ENCODE measurements around the gene PAK4.

Gene PAK4

GRCh38 chr19:39187552-39187943 is 62.0 kb downstream of the PAK4 start:
- Histone ChIP-seq H3K27me3 (ENCODE audit: insufficient read depth, insufficient read length) (no peaks in the 10 kb centered on the region), H3K9me3 (ENCODE audit: insufficient read depth, low read length) (no peaks in the 10 kb centered on the region), H3K9ac (ENCODE audit: insufficient read length, low read depth) (no peak overlapping the region), H3K4me3 (ENCODE audit: insufficient read length, low read depth) (no peak overlapping the region), H3K4me1 (ENCODE audit: insufficient read depth, insufficient read length) (no peaks in the 10 kb centered on the region), H3K36me3 (ENCODE audit: insufficient read depth, insufficient read length, low read length) (peaks cover 4% of the 10 kb centered on the region)
- DNase-seq (ENCODE audit: low read depth, low spot score) = no peak
- TF ChIP-seq SUZ12 (IDR thresholded peaks at IDR 0.05; ENCODE audit: extremely low read depth, insufficient read depth, insufficient read length) = no peak
- TF ChIP-seq YY1 (IDR thresholded peaks at IDR 0.05; ENCODE audit: insufficient read depth, insufficient read length) = no peak
- TF ChIP-seq ZNF274 (IDR thresholded peaks at IDR 0.05; ENCODE audit: low read depth, low read length) = no peak

- Histone ChIP-seq H3K36me3 (ENCODE audit: insufficient read depth, insufficient read length, low read length) (no peaks in the 10 kb centered on the region), H3K9me3 (ENCODE audit: insufficient read depth, low read length) (no peaks in the 10 kb centered on the region), H3K27me3 (ENCODE audit: insufficient read depth, insufficient read length) (no peaks in the 10 kb centered on the region), H3K4me3 (ENCODE audit: insufficient read length, low read depth) (no peak overlapping the region), H3K4me1 (ENCODE audit: insufficient read depth, insufficient read length) (no peaks in the 10 kb centered on the region), H3K9ac (ENCODE audit: insufficient read length, low read depth) (no peak overlapping the region)
- no peak for TF ChIP-seq SUZ12 (IDR thresholded peaks at IDR 0.05; ENCODE audit: extremely low read depth, insufficient read depth, insufficient read length)
- no peak for DNase-seq (ENCODE audit: low read depth, low spot score)
Measured at GRCh38 chr19:39188960-39189359, 63.4 kb downstream of the PAK4 start.

GRCh38 chr19:39190768-39191167 is 65.2 kb downstream of the PAK4 start:
- Histone ChIP-seq H3K36me3 (ENCODE audit: insufficient read depth, insufficient read length, low read length) (no peaks in the 10 kb centered on the region), H3K27me3 (ENCODE audit: insufficient read depth, insufficient read length) (peaks cover 12% of the 10 kb centered on the region), H3K4me1 (ENCODE audit: insufficient read depth, insufficient read length) (no peaks in the 10 kb centered on the region), H3K4me3 (ENCODE audit: insufficient read length, low read depth) (no peak overlapping the region), H3K9me3 (ENCODE audit: insufficient read depth, low read length) (no peaks in the 10 kb centered on the region), H3K9ac (ENCODE audit: insufficient read length, low read depth) (no peak overlapping the region)
- no peak for TF ChIP-seq ZNF274 (IDR thresholded peaks at IDR 0.05; ENCODE audit: low read depth, low read length)
- TF ChIP-seq YY1 (IDR thresholded peaks at IDR 0.05; ENCODE audit: insufficient read depth, insufficient read length) = no peak
- TF ChIP-seq SUZ12 (IDR thresholded peaks at IDR 0.05; ENCODE audit: extremely low read depth, insufficient read depth, insufficient read length) = no peak
- no peak for DNase-seq (ENCODE audit: low read depth, low spot score)

- H3K9me3 ChIP-seq (ENCODE audit: insufficient read depth, low read length) = no peaks in the 10 kb centered on the region
- no peaks in the 10 kb centered on the region for H3K36me3 ChIP-seq (ENCODE audit: insufficient read depth, insufficient read length, low read length)
- H3K9ac ChIP-seq (ENCODE audit: insufficient read length, low read depth) = no peak overlapping the region
- H3K4me3 ChIP-seq (ENCODE audit: insufficient read length, low read depth) = no peak overlapping the region
- no peaks in the 10 kb centered on the region for H3K4me1 ChIP-seq (ENCODE audit: insufficient read depth, insufficient read length)
- DNase-seq (ENCODE audit: low read depth, low spot score) = no peak
- TF ChIP-seq YY1 (IDR thresholded peaks at IDR 0.05; ENCODE audit: insufficient read depth, insufficient read length) (no peak), SUZ12 (IDR thresholded peaks at IDR 0.05; ENCODE audit: extremely low read depth, insufficient read depth, insufficient read length) (no peak), ZNF274 (IDR thresholded peaks at IDR 0.05; ENCODE audit: low read depth, low read length) (no peak)
- H3K27me3 ChIP-seq (ENCODE audit: insufficient read depth, insufficient read length) = peaks cover 33% of the 10 kb centered on the region
Measured at GRCh38 chr19:39192846-39193245, 67.3 kb downstream of the PAK4 start.

- no peak for TF ChIP-seq ZNF274 (IDR thresholded peaks at IDR 0.05; ENCODE audit: low read depth, low read length)
- TF ChIP-seq SUZ12 (IDR thresholded peaks at IDR 0.05; ENCODE audit: extremely low read depth, insufficient read depth, insufficient read length) = no peak
- H3K4me1 ChIP-seq (ENCODE audit: insufficient read depth, insufficient read length) = no peaks in the 10 kb centered on the region
- H3K36me3 ChIP-seq (ENCODE audit: insufficient read depth, insufficient read length, low read length) = no peaks in the 10 kb centered on the region
- no peak overlapping the region for H3K4me3 ChIP-seq (ENCODE audit: insufficient read length, low read depth)
- H3K9me3 ChIP-seq (ENCODE audit: insufficient read depth, low read length) = no peaks in the 10 kb centered on the region
- DNase-seq (ENCODE audit: low read depth, low spot score) = no peak
- H3K9ac ChIP-seq (ENCODE audit: insufficient read length, low read depth) = no peak overlapping the region
- H3K27me3 ChIP-seq (ENCODE audit: insufficient read depth, insufficient read length) = peaks cover 42% of the 10 kb centered on the region
Measured at GRCh38 chr19:39193803-39194202, 68.2 kb downstream of the PAK4 start.

- Histone ChIP-seq H3K27me3 (ENCODE audit: insufficient read depth, insufficient read length) (peaks cover 42% of the 10 kb centered on the region), H3K9me3 (ENCODE audit: insufficient read depth, low read length) (no peaks in the 10 kb centered on the region), H3K4me1 (ENCODE audit: insufficient read depth, insufficient read length) (peaks cover 1% of the 10 kb centered on the region), H3K36me3 (ENCODE audit: insufficient read depth, insufficient read length, low read length) (no peaks in the 10 kb centered on the region), H3K9ac (ENCODE audit: insufficient read length, low read depth) (no peak overlapping the region), H3K4me3 (ENCODE audit: insufficient read length, low read depth) (no peak overlapping the region)
- no peak for TF ChIP-seq SUZ12 (IDR thresholded peaks at IDR 0.05; ENCODE audit: extremely low read depth, insufficient read depth, insufficient read length)
- TF ChIP-seq ZNF274 (IDR thresholded peaks at IDR 0.05; ENCODE audit: low read depth, low read length) = no peak
- TF ChIP-seq YY1 (IDR thresholded peaks at IDR 0.05; ENCODE audit: insufficient read depth, insufficient read length) = no peak
- DNase-seq (ENCODE audit: low read depth, low spot score) = no peak
Measured at GRCh38 chr19:39194832-39195542, 69.4 kb downstream of the PAK4 start.

- Histone ChIP-seq H3K9ac (ENCODE audit: insufficient read length, low read depth) (no peak overlapping the region), H3K27me3 (ENCODE audit: insufficient read depth, insufficient read length) (peaks cover 42% of the 10 kb centered on the region), H3K9me3 (ENCODE audit: insufficient read depth, low read length) (no peaks in the 10 kb centered on the region), H3K4me3 (ENCODE audit: insufficient read length, low read depth) (no peak overlapping the region), H3K36me3 (ENCODE audit: insufficient read depth, insufficient read length, low read length) (no peaks in the 10 kb centered on the region), H3K4me1 (ENCODE audit: insufficient read depth, insufficient read length) (peaks cover 1% of the 10 kb centered on the region)
- no peak for TF ChIP-seq YY1 (IDR thresholded peaks at IDR 0.05; ENCODE audit: insufficient read depth, insufficient read length)
- TF ChIP-seq ZNF274 (IDR thresholded peaks at IDR 0.05; ENCODE audit: low read depth, low read length) = no peak
- TF ChIP-seq SUZ12 (IDR thresholded peaks at IDR 0.05; ENCODE audit: extremely low read depth, insufficient read depth, insufficient read length) = no peak
- no peak for DNase-seq (ENCODE audit: low read depth, low spot score)
Measured at GRCh38 chr19:39195755-39196154, 70.2 kb downstream of the PAK4 start.
